ENCODE results near the gene CAMK1.

- TF ChIP-seq CTCF (IDR thresholded peaks at IDR 0.05), result no peak
- TF ChIP-seq POLR2A (IDR thresholded peaks at IDR 0.05), result no peak
Measured at GRCh38 chr3:9787714-9788113, 18.0 kb upstream of the CAMK1 start.
